Erythroblast (primary cell): Measurements from ENCODE around the gene CSPG5.

ENCODE experiments used
- DNase-seq, 2 experiments: peaks; one replicate each; lab custom pipeline; 2025; lab: John Stamatoyannopoulos, UW
- GATA1 ChIP-seq: IDR thresholded peaks from 2 replicates; pipeline ENCODE4 v1.6.1; 2011; ENCODE audit warnings: low read depth, mild to moderate bottlenecking, control low read depth, low read length, moderate library complexity
- POLR2A ChIP-seq: IDR thresholded peaks from 2 replicates; pipeline ENCODE4 v1.6.1; 2011; ENCODE audit warnings: mild to moderate bottlenecking, low read length

Gene CSPG5

GRCh38 chr3:47515100-47515499 is 63.6 kb downstream of the CSPG5 start:
- no peak for TF ChIP-seq POLR2A
- TF ChIP-seq GATA1, result no peak
- DNase-seq, result no peak

GRCh38 chr3:47513125-47513929 is 65.3 kb downstream of the CSPG5 start, which contains the start of gene ELP6:
TSS of gene ELP6 (minus strand) at chr3:47513712. CDS start at chr3:47513590, 122 bp downstream.
- TF ChIP-seq GATA1 (no peak), POLR2A (peak; percentile 92)
- peak; percentile 98 to 99 for DNase-seq

GRCh38 chr3:47512416-47513124 is 66.1 kb downstream of the CSPG5 start:
- TF ChIP-seq GATA1 (no peak), POLR2A (no peak)
- DNase-seq, result peak; percentile 57 to 61
